Esophagus muscularis mucosa (tissue), 4 donors: Measurements from ENCODE around the gene SNTB2. TPM values are rescaled to one million over a fixed set of nuclear protein-coding genes. Genes with fewer than 3 reads are reported as not detected.

Experiments used
- DNase-seq: peaks from one replicate; pipeline ENCODE4 v3.0.0-alpha.2; 2017; ENCODE audit errors: extremely low spot score
- H3K27ac ChIP-seq, 4 donors: fragments of 200-600 bp; sonication (generic); replicated peaks in 1 of 4; 1 replicate in 3 of 4; 2 replicates in 1 of 4; pipeline ENCODE4 v1.5.1; 2016 to 2019; ENCODE audit warnings: mild to moderate bottlenecking in 1 of 4
- H3K27me3 ChIP-seq, 4 donors: fragments of 200-600 bp; sonication (generic); one replicate each; pipeline versions ENCODE4 v1.5.1 to v1.6.0; 2016 to 2019
- H3K36me3 ChIP-seq, 4 donors: fragments of 200-600 bp; sonication (generic); one replicate each; pipeline ENCODE4 v1.5.1; 2016 to 2019
- H3K4me1 ChIP-seq, 4 donors: fragments of 200-600 bp; sonication (generic); one replicate each; pipeline ENCODE4 v1.5.1; 2016 to 2019
- H3K4me3 ChIP-seq, 4 donors: fragments of 200-600 bp; sonication (generic); 1 replicate in 2 of 4; 2 replicates in 2 of 4; pipeline ENCODE4 v1.5.1; 2016 to 2019; ENCODE audit warnings: mild to moderate bottlenecking in 4 of 4, moderate library complexity in 1 of 4
- H3K9me3 ChIP-seq, 4 donors: fragments of 200-600 bp; sonication (generic); 1 replicate in 3 of 4; 2 replicates in 1 of 4; pipeline ENCODE4 v1.5.1; 2016 to 2019
- CTCF ChIP-seq, 3 experiments: fragments of 200-600 bp in 2 of 3; fragments of 450-650 bp in 1 of 3; sonication (generic) in 2 of 3; IDR thresholded peaks; one replicate each; pipeline ENCODE4 v1.5.1; 2017 to 2019; ENCODE audit warnings: antibody characterized with exemption in 3 of 3, mild to moderate bottlenecking in 2 of 3, moderate library complexity in 1 of 3
- EP300 ChIP-seq: sonication (generic); formaldehyde crosslinking; IDR thresholded peaks from one replicate; pipeline ENCODE4 v1.6.1; 2017; ENCODE audit warnings: antibody characterized with exemption
- POLR2A ChIP-seq: fragments of 450-650 bp; IDR thresholded peaks from one replicate; pipeline ENCODE4 v1.6.1; 2017; ENCODE audit warnings: antibody characterized with exemption, moderate library complexity, mild to moderate bottlenecking, low read depth
- POLR2AphosphoS5 ChIP-seq, 2 donors: sonication (generic); formaldehyde crosslinking; IDR thresholded peaks; one replicate each; pipeline ENCODE4 v1.6.1; 2017; ENCODE audit warnings: antibody characterized with exemption in 2 of 2
- whole genome bisulfite sequencing: methylation state at CpG from one replicate; pipeline ENCODE4 v1.1.5; 2018; 5-methylcytosine and 5-hydroxymethylcytosine counted together
- intact Hi-C: fragments of 100-400 bp; cut with DNase I; formaldehyde crosslinking; loops from one replicate; pipeline ENCODE4 v1.15.1; 2023
- total RNA-seq, 4 donors: library from RNA; depleted of rRNA; stranded (reverse); fragments of >200 nt; gene quantifications; one replicate each; pipeline versions ENCODE4 v1.1.0 to v1.2.1, GENCODE V29; 2016

SNTB2 gene
- total RNA-seq, 4 donors from 2014 or later = 36.1 to 73.4 (median 54.8) TPM

- intact Hi-C loops = no loop called here
- TF ChIP-seq EP300 (no peak), POLR2A (no peak)
- Histone ChIP-seq H3K36me3 (peaks cover 18 to 98% (median 77%) of the 10 kb centered on the region in 4 donors), H3K4me1 (no peaks in the 10 kb centered on the region), H3K4me3 (no peak overlapping the region), H3K27me3 (no peaks in the 10 kb centered on the region), H3K27ac (no peak overlapping the region), H3K9me3 (no peaks in the 10 kb centered on the region)
- no peak for DNase-seq
- 93% methylated on average over 1 of the region's 1 CpG for WGBS
Observed at GRCh38 chr16:69160192-69160591, 26.8 kb upstream of the SNTB2 start.

GRCh38 chr16:69165584-69165983 is 21.4 kb upstream of the SNTB2 start:
- Histone ChIP-seq H3K36me3 (peaks cover 15 to 90% (median 69%) of the 10 kb centered on the region in 4 donors), H3K27ac (peak overlapping the region in 2 of 4 donors; percentile 3 to 51), H3K4me3 (no peak overlapping the region), H3K4me1 (peaks cover 0 to 16% (median 11%) of the 10 kb centered on the region in 4 donors), H3K9me3 (no peaks in the 10 kb centered on the region), H3K27me3 (no peaks in the 10 kb centered on the region)
- 94% methylated on average over 6 of the region's 6 CpGs for WGBS
- no peak for DNase-seq
- intact Hi-C loops = no loop called here
- TF ChIP-seq POLR2A (no peak), CTCF (IDR thresholded peaks at IDR 0.05) (no peak), POLR2AphosphoS5 (IDR thresholded peaks at IDR 0.05) (no peak)

- H3K27ac ChIP-seq = peak overlapping the region in 2 of 4 donors; percentile 3 to 51
- H3K9me3 ChIP-seq = no peaks in the 10 kb centered on the region
- DNase-seq = no peak
- H3K4me1 ChIP-seq = peaks cover 0 to 22% (median 18%) of the 10 kb centered on the region in 4 donors
- 31% methylated on average over 5 of the region's 8 CpGs for WGBS
- H3K4me3 ChIP-seq = no peak overlapping the region
- no peak for TF ChIP-seq CTCF (IDR thresholded peaks at IDR 0.05)
- TF ChIP-seq EP300 = no peak
- TF ChIP-seq POLR2AphosphoS5 (IDR thresholded peaks at IDR 0.05) = no peak
- TF ChIP-seq POLR2A = no peak
- no peaks in the 10 kb centered on the region for H3K27me3 ChIP-seq
- H3K36me3 ChIP-seq = peaks cover 8 to 82% (median 63%) of the 10 kb centered on the region in 4 donors
- intact Hi-C loops = no loop called here
Observed at GRCh38 chr16:69166221-69166833, 20.6 kb upstream of the SNTB2 start.

GRCh38 chr16:69166946-69167930 is 19.7 kb upstream of the SNTB2 start:
- WGBS = 78% methylated on average over 7 of the region's 7 CpGs
- Histone ChIP-seq H3K4me1 (peaks cover 0 to 31% (median 27%) of the 10 kb centered on the region in 4 donors), H3K4me3 (no peak overlapping the region), H3K27ac (peak overlapping the region in 1 of 4 donors; percentile 3), H3K27me3 (no peaks in the 10 kb centered on the region), H3K9me3 (no peaks in the 10 kb centered on the region), H3K36me3 (peaks cover 5 to 73% (median 54%) of the 10 kb centered on the region in 4 donors)
- no peak for DNase-seq
- TF ChIP-seq POLR2AphosphoS5 (IDR thresholded peaks at IDR 0.05) (no peak), EP300 (no peak), CTCF (IDR thresholded peaks at IDR 0.05) (no peak)
- intact Hi-C loops = no loop called here

DNA sequence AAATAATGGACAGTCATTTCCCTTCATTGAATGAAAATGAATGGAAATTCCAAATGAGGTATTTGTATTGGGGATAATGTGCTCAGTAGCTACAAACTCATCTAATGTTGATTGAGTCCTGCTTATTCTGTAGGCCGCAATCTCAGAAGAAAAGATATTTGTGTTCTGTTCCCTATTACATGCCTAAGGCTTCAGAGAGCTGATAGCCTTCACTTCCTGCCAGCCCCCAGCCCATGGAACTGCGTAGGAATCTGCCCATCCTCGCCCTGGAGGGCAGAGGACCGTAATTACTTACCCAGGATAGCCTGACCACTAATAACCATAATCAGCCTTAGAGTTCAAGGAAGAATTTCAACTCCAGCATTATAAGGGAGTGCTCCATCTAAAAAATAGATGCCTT is 17.9 kb upstream of the SNTB2 start:
- H3K9me3 ChIP-seq = no peaks in the 10 kb centered on the region
- H3K27ac ChIP-seq = peak overlapping the region in 1 of 4 donors; percentile 87
- DNase-seq = no peak
- WGBS = 95% methylated on average over 4 of the region's 4 CpGs
- no peaks in the 10 kb centered on the region for H3K27me3 ChIP-seq
- no peak overlapping the region for H3K4me3 ChIP-seq
- intact Hi-C loops = no loop called here
- peaks cover 5 to 56% (median 44%) of the 10 kb centered on the region in 4 donors for H3K36me3 ChIP-seq
- TF ChIP-seq CTCF (IDR thresholded peaks at IDR 0.05) = no peak
- no peak for TF ChIP-seq EP300
- TF ChIP-seq POLR2A = no peak
- TF ChIP-seq POLR2AphosphoS5 (IDR thresholded peaks at IDR 0.05) = no peak
- H3K4me1 ChIP-seq = peaks cover 11 to 49% (median 44%) of the 10 kb centered on the region in 4 donors
